Fibroblast of the aortic adventitia (primary cell): Measurements from ENCODE around the gene TTYH2. TPM values are rescaled to one million over a fixed set of nuclear protein-coding genes. Genes with fewer than 3 reads are reported as not detected.
"Not testable (repeated sequence)": the region's sequence is repeated elsewhere in the genome, so short reads cannot be mapped to it uniquely, and the experiment has no call there.

Experiments
- DNase-seq: peaks from one replicate; pipeline ENCODE4 v3.0.0-alpha.2; 2010; ENCODE audit warnings: low read depth
- H3K4me3 ChIP-seq: 2 replicates; pipeline ENCODE4 v1.5.1; 2011; ENCODE audit warnings: low read depth, mild to moderate bottlenecking, control low read depth, low read length, moderate library complexity
- CTCF ChIP-seq: IDR thresholded peaks from 2 replicates; pipeline ENCODE4 v1.5.1; 2011; ENCODE audit warnings: mild to moderate bottlenecking, low read length, control low read depth, inconsistent platforms; ENCODE audit not compliant: insufficient read depth
- total RNA-seq: library from RNA; depleted of rRNA; stranded (reverse); fragments of >200 nt; gene quantifications from 2 replicates; pipeline ENCODE4 v1.2.3, GENCODE V29; 2012; ENCODE audit warnings: low replicate concordance

Gene TTYH2
- total RNA-seq, 1 donor: 0.54 TPM

GRCh38 chr17:74276051-74276476 is 62.7 kb downstream of the TTYH2 start:
- TF ChIP-seq CTCF: no peak
- no peak overlapping the region for H3K4me3 ChIP-seq
- peak; percentile 84 for DNase-seq

GRCh38 chr17:74276541-74277009 is 63.2 kb downstream of the TTYH2 start:
- H3K4me3 ChIP-seq: no peak overlapping the region
- DNase-seq: peak; percentile 65

GRCh38 chr17:74277935-74278334 is 64.6 kb downstream of the TTYH2 start:
- no peak for DNase-seq
- no peak overlapping the region for H3K4me3 ChIP-seq
- TF ChIP-seq CTCF: no peak

More at GRCh38 chr17:74276541-74277009, 63.2 kb downstream of the TTYH2 start:
- TF ChIP-seq CTCF: no peak

GRCh38 chr17:74279617-74280016 is 66.2 kb downstream of the TTYH2 start:
- H3K4me3 ChIP-seq, DNase-seq: not testable (repeated sequence)

GRCh38 chr17:74280093-74280513 is 66.7 kb downstream of the TTYH2 start:
- no peak for TF ChIP-seq CTCF
- no peak overlapping the region for H3K4me3 ChIP-seq
- DNase-seq: no peak

- DNase-seq: no peak
- no peak overlapping the region for H3K4me3 ChIP-seq
- no peak for TF ChIP-seq CTCF
Observed at GRCh38 chr17:74281799-74282198, 68.4 kb downstream of the TTYH2 start.

DNA sequence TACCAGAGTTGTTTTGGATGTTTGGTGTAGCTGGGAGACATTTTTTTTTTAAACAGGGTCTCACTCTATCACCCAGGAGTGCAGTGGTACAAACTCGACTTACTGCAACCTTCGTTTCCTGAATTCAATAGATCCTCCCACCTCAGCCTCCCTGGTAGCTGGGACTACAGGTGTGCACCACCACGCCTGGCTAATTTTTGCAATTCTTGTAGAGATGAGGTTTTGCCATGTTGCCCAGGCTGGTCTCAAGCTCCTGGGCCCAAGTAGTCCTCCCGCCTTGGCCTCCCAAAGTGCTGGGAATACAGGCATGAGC is 68.9 kb downstream of the TTYH2 start:
- H3K4me3 ChIP-seq, DNase-seq: not testable (repeated sequence)

DNA sequence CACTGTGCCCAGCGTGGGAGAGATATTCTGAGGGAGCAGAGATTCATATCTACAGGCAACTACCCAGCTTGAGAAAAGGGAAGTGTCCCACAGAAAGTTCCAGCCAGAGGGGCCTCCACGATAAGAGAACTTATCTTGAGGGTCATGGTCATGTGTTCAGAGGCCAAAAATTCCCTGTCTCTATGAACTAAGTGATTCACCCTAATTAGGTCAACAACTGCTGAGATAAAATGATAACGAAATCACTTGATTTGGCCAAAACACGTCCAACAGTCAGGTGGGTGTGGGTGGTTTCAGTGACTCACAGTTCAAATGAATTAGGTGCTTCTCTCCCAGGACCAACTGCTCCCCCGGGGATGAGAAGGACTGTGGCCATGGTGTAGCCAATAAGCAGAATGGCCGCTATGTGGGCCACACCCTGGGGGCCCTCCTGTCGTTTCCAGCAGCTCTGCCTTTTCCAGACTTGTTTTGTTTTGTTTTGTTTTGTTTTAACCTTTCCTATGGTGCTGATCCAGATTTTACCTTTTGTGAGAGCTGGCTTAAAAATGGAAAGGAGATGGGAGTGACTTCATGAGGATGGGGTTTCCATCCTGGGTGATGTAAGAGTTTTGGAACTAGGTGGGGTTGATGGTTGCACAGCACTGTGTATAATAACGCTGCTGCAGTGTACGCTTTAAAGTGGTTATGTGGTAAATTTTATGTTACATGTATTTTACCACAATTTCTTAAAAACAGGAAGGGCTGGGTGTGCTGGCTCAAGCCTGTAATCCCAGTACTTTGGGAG is 69.4 kb downstream of the TTYH2 start:
- no peak for TF ChIP-seq CTCF
- H3K4me3 ChIP-seq: no peak overlapping the region
- peak; percentile 44 for DNase-seq
